K562 (cell line): ENCODE data around the gene MLLT3.
"Not testable (repeated sequence)": the region's sequence is repeated elsewhere in the genome, so short reads cannot be mapped to it uniquely, and the experiment has no call there.

Source experiments
- BMI1 ChIP-seq: fragments of 150-350 bp; IDR thresholded peaks from 2 replicates; pipeline ENCODE4 v1.6.1; 2014; ENCODE audit warnings: low read length
- FOXM1 ChIP-seq, 2 experiments: fragments of 450-650 bp in 1 of 2; sonication (generic) in 1 of 2; formaldehyde crosslinking in 1 of 2; IDR thresholded peaks; 2 replicates each; pipeline versions ENCODE4 v1.6.1 to v1.9.0; 2017 to 2022; ENCODE audit warnings: low read depth in 2 of 2, mild to moderate bottlenecking in 2 of 2, missing genetic modification reagents in 1 of 2, moderate library complexity in 1 of 2
- POLR2A ChIP-seq: fragments of 450-650 bp; conservative IDR thresholded peaks from 2 replicates; pipeline ENCODE4 v1.6.1; 2016
- TBL1XR1 ChIP-seq, 2 experiments: IDR thresholded peaks; 2 replicates each; pipeline ENCODE4 v1.6.1; 2012; ENCODE audit warnings: improper control_type of control experiment in 2 of 2, low read length in 2 of 2, mild to moderate bottlenecking in 1 of 2

DNA sequence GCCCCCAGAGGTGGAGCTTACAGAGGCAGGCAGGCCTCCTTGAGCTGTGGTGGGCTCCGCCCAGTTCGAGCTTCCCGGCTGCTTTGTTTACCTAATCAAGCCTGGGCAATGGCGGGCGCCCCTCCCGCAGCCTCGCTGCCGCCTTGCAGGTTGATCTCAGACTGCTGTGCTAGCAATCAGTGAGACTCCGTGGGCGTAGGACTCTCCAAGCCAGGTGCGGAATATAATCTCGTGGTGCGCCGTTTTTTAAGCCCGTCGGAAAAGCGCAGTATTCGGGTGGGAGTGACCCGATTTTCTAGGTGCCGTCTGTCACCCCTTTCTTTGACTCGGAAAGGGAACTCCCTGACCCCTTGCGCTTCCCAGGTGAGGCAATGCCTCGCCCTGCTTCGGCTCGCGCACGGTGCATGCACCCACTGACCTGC lies 36.0 kb upstream of the MLLT3 start:
- not testable (repeated sequence) for TF ChIP-seq BMI1; TBL1XR1 (IDR thresholded peaks at IDR 0.05; ENCODE audit: low read length in 2 of 2); POLR2A; FOXM1 (IDR thresholded peaks at IDR 0.05; ENCODE audit: low read depth); FOXM1 (CRISPR knock-in tag; IDR thresholded peaks at IDR 0.05; ENCODE audit: low read depth)
